HG02852 (cell line): ENCODE data around the gene TOM1L2.
A peak's percentile ranks its signal among the peaks of the same experiment; 100 is the strongest.

Experiments used
- ATAC-seq: cut with Tn5 transposase; IDR thresholded peaks from one replicate; pipeline ENCODE4 v1.9.1; 2021; ENCODE audit warnings: mild to moderate bottlenecking, moderate library complexity; ENCODE audit not compliant: unreplicated experiment

TOM1L2 gene

GRCh38 chr17:17972126-17972951 lies at the start of gene TOM1L2, which contains the start of gene DRC3:
TSS of gene TOM1L2 (minus strand) at chr17:17972400. CDS start at chr17:17972313, 87 bp downstream.
TSS of gene DRC3 (plus strand) at chr17:17972862. CDS start at chr17:17977599, 4,737 bp downstream.
- ATAC-seq = peak; percentile 91

- ATAC-seq = no peak
These were observed 49.2 kb upstream of the TOM1L2 start for GRCh38 chr17:18021372-18021771.

- no peak for ATAC-seq
These were observed 48.8 kb upstream of the TOM1L2 start for GRCh38 chr17:18020971-18021370.

- ATAC-seq = no peak
These were observed 47.6 kb upstream of the TOM1L2 start for GRCh38 chr17:18019838-18020154.

- ATAC-seq = no peak
These were observed 46.3 kb upstream of the TOM1L2 start for GRCh38 chr17:18018411-18018921.

- ATAC-seq = no peak
These were observed 45.8 kb upstream of the TOM1L2 start for GRCh38 chr17:18017958-18018357.

- no peak for ATAC-seq
These were observed 44.2 kb upstream of the TOM1L2 start for GRCh38 chr17:18016426-18016825.

GRCh38 chr17:18015593-18015992 lies 43.4 kb upstream of the TOM1L2 start:
- no peak for ATAC-seq

- ATAC-seq = no peak
These were observed 41.8 kb upstream of the TOM1L2 start for GRCh38 chr17:18014006-18014405.

- no peak for ATAC-seq
These were observed 39.1 kb upstream of the TOM1L2 start for GRCh38 chr17:18011286-18011685.

GRCh38 chr17:18009609-18010420 lies 37.6 kb upstream of the TOM1L2 start:
- ATAC-seq = no peak

GRCh38 chr17:18008496-18009268 lies 36.5 kb upstream of the TOM1L2 start:
- ATAC-seq = no peak

GRCh38 chr17:18006495-18007239 lies 34.5 kb upstream of the TOM1L2 start:
- no peak for ATAC-seq

GRCh38 chr17:18005496-18005895 lies 33.3 kb upstream of the TOM1L2 start:
- ATAC-seq = no peak

GRCh38 chr17:18004884-18005305 lies 32.7 kb upstream of the TOM1L2 start:
- no peak for ATAC-seq

GRCh38 chr17:18004345-18004744 lies 32.1 kb upstream of the TOM1L2 start:
- ATAC-seq = no peak

- ATAC-seq = no peak
These were observed 30.0 kb upstream of the TOM1L2 start for GRCh38 chr17:18002171-18002570.

- ATAC-seq = no peak
These were observed 27.8 kb upstream of the TOM1L2 start for GRCh38 chr17:18000030-18000408.

GRCh38 chr17:17999364-18000029 lies 27.3 kb upstream of the TOM1L2 start:
- no peak for ATAC-seq

GRCh38 chr17:17998934-17999333 lies 26.7 kb upstream of the TOM1L2 start:
- no peak for ATAC-seq
